Vagina (tissue), 2 donors: ENCODE data around the gene NCR2.

Source experiments
- CTCF ChIP-seq, 3 experiments: fragments of 450-650 bp in 2 of 3; fragments of 200-600 bp in 1 of 3; sonication (generic) in 1 of 3; IDR thresholded peaks; one replicate each; pipeline ENCODE4 v1.5.1; 2017 to 2019; ENCODE audit warnings: antibody characterized with exemption in 3 of 3, mild to moderate bottlenecking in 2 of 3, moderate library complexity in 2 of 3
- POLR2A ChIP-seq, 2 donors: fragments of 450-650 bp; IDR thresholded peaks; one replicate each; pipeline ENCODE4 v1.6.1; 2017; ENCODE audit warnings: antibody characterized with exemption in 2 of 2, mild to moderate bottlenecking in 2 of 2, moderate library complexity in 2 of 2
- POLR2AphosphoS5 ChIP-seq, 2 donors: sonication (generic); formaldehyde crosslinking; IDR thresholded peaks; one replicate each; pipeline ENCODE4 v1.9.0; 2017; ENCODE audit warnings: antibody characterized with exemption in 2 of 2, mild to moderate bottlenecking in 2 of 2, low read depth in 1 of 2; ENCODE audit not compliant: insufficient read depth in 1 of 2

- TF ChIP-seq CTCF (IDR thresholded peaks at IDR 0.05) = no peak
- no peak for TF ChIP-seq POLR2AphosphoS5 (IDR thresholded peaks at IDR 0.05; ENCODE audit: insufficient read depth in 1 of 2, low read depth in 1 of 2)
- TF ChIP-seq POLR2A (IDR thresholded peaks at IDR 0.05) = no peak
Observed at GRCh38 chr6:41342241-41342640, 6.8 kb downstream of the NCR2 start.
